Dendritic cell treated with granulocyte-macrophage colony-stimulating factor and Interleukin-4, amounts not matched to agents 40 ng/mL and 50 ng/mL, for 4 days (primary cell): ENCODE results near the gene CFHR1.
"Not testable (repeated sequence)": the region's sequence is repeated elsewhere in the genome, so short reads cannot be mapped to it uniquely, and the experiment has no call there.

ENCODE experiments used
- H3K27ac Mint-ChIP-seq: one replicate; pipeline ENCODE4 v1.8.0; 2022; ENCODE audit warnings: mild to moderate bottlenecking, mixed read lengths
- H3K27me3 Mint-ChIP-seq: one replicate; pipeline ENCODE4 v1.8.0; 2022; ENCODE audit warnings: mild to moderate bottlenecking, mixed read lengths
- H3K36me3 Mint-ChIP-seq: one replicate; pipeline ENCODE4 v1.8.0; 2022; ENCODE audit warnings: low read depth, mixed read lengths
- H3K4me1 Mint-ChIP-seq: one replicate; pipeline ENCODE4 v1.8.0; 2022; ENCODE audit warnings: low read depth, mixed read lengths
- H3K4me3 Mint-ChIP-seq: one replicate; pipeline ENCODE4 v1.8.0; 2022; ENCODE audit warnings: mild to moderate bottlenecking, moderate library complexity, mixed read lengths
- H3K9me3 Mint-ChIP-seq: one replicate; pipeline ENCODE4 v1.8.0; 2022; ENCODE audit warnings: mixed read lengths
- intact Hi-C: fragments of 100-400 bp; cut with micrococcal nuclease; formaldehyde crosslinking; loops from one replicate; pipeline ENCODE4 v1.15.0; 2022

The CFHR1 gene

GRCh38 chr1:196819531-196819930 is at the start of gene CFHR1:
Gene CFHR1, plus strand, starts transcription at chr1:196819731. Its CDS starts 114 bp downstream, at chr1:196819845.
- H3K27ac Mint-ChIP-seq, H3K27me3 Mint-ChIP-seq, H3K4me3 Mint-ChIP-seq, H3K36me3 Mint-ChIP-seq, intact Hi-C loops, H3K4me1 Mint-ChIP-seq, H3K9me3 Mint-ChIP-seq: not testable (repeated sequence)

GRCh38 chr1:196769823-196770222 is 49.7 kb upstream of the CFHR1 start:
- H3K27ac Mint-ChIP-seq, H3K9me3 Mint-ChIP-seq, H3K4me1 Mint-ChIP-seq, H3K36me3 Mint-ChIP-seq, intact Hi-C loops, H3K27me3 Mint-ChIP-seq, H3K4me3 Mint-ChIP-seq: not testable (repeated sequence)

- H3K9me3 Mint-ChIP-seq: peaks cover 5% of the 10 kb centered on the region
- H3K27ac Mint-ChIP-seq: no peak overlapping the region
- intact Hi-C loops: no loop called here
- H3K4me3 Mint-ChIP-seq: no peak overlapping the region
- H3K4me1 Mint-ChIP-seq: no peaks in the 10 kb centered on the region
- H3K36me3 Mint-ChIP-seq: no peaks in the 10 kb centered on the region
- H3K27me3 Mint-ChIP-seq: no peaks in the 10 kb centered on the region
Measured at GRCh38 chr1:196773713-196774112, 45.8 kb upstream of the CFHR1 start.

- no peaks in the 10 kb centered on the region for H3K4me1 Mint-ChIP-seq
- no peaks in the 10 kb centered on the region for H3K27me3 Mint-ChIP-seq
- intact Hi-C loops: no loop called here
- no peaks in the 10 kb centered on the region for H3K36me3 Mint-ChIP-seq
- peaks cover 5% of the 10 kb centered on the region for H3K9me3 Mint-ChIP-seq
- H3K27ac Mint-ChIP-seq: no peak overlapping the region
- H3K4me3 Mint-ChIP-seq: no peak overlapping the region
Measured at GRCh38 chr1:196774175-196774574, 45.4 kb upstream of the CFHR1 start.

- H3K36me3 Mint-ChIP-seq: no peaks in the 10 kb centered on the region
- no peaks in the 10 kb centered on the region for H3K27me3 Mint-ChIP-seq
- peaks cover 5% of the 10 kb centered on the region for H3K9me3 Mint-ChIP-seq
- H3K4me1 Mint-ChIP-seq: no peaks in the 10 kb centered on the region
- intact Hi-C loops: no loop called here
- H3K4me3 Mint-ChIP-seq: no peak within 1 kb of the TSS
- H3K27ac Mint-ChIP-seq: no peak within 1 kb of the TSS
Measured at GRCh38 chr1:196774603-196775002, 44.9 kb upstream of the CFHR1 start, which contains the start of gene CFHR3. Gene CFHR3, plus strand, starts transcription at chr1:196774840. Its CDS starts 47 bp downstream, at chr1:196774887.

GRCh38 chr1:196777603-196778002 is 41.9 kb upstream of the CFHR1 start:
- Mint-ChIP-seq H3K4me3 (no peak overlapping the region), H3K27me3 (no peaks in the 10 kb centered on the region), H3K4me1 (no peaks in the 10 kb centered on the region), H3K36me3 (no peaks in the 10 kb centered on the region), H3K27ac (no peak overlapping the region), H3K9me3 (peaks cover 5% of the 10 kb centered on the region)
- intact Hi-C loops: no loop called here

GRCh38 chr1:196779093-196779492 is 40.4 kb upstream of the CFHR1 start:
- intact Hi-C loops: no loop called here
- Mint-ChIP-seq H3K27ac (no peak overlapping the region), H3K9me3 (peaks cover 5% of the 10 kb centered on the region), H3K4me1 (no peaks in the 10 kb centered on the region), H3K36me3 (no peaks in the 10 kb centered on the region), H3K27me3 (no peaks in the 10 kb centered on the region), H3K4me3 (no peak overlapping the region)

- H3K4me3 Mint-ChIP-seq, H3K36me3 Mint-ChIP-seq, intact Hi-C loops, H3K4me1 Mint-ChIP-seq, H3K27ac Mint-ChIP-seq, H3K9me3 Mint-ChIP-seq, H3K27me3 Mint-ChIP-seq: not testable (repeated sequence)
Measured at GRCh38 chr1:196791252-196791651, 28.3 kb upstream of the CFHR1 start.

- H3K27ac Mint-ChIP-seq, H3K4me3 Mint-ChIP-seq, H3K9me3 Mint-ChIP-seq, H3K4me1 Mint-ChIP-seq, intact Hi-C loops, H3K36me3 Mint-ChIP-seq, H3K27me3 Mint-ChIP-seq: not testable (repeated sequence)
Measured at GRCh38 chr1:196794103-196794502, 25.4 kb upstream of the CFHR1 start.

GRCh38 chr1:196797891-196798290 is 21.6 kb upstream of the CFHR1 start:
- peaks cover 9% of the 10 kb centered on the region for H3K9me3 Mint-ChIP-seq
- no peak overlapping the region for H3K27ac Mint-ChIP-seq
- intact Hi-C loops: no loop called here
- H3K4me3 Mint-ChIP-seq: no peak overlapping the region
- H3K4me1 Mint-ChIP-seq: no peaks in the 10 kb centered on the region
- no peaks in the 10 kb centered on the region for H3K27me3 Mint-ChIP-seq
- no peaks in the 10 kb centered on the region for H3K36me3 Mint-ChIP-seq

GRCh38 chr1:196801920-196802319 is 17.6 kb upstream of the CFHR1 start:
- intact Hi-C loops, H3K27me3 Mint-ChIP-seq, H3K9me3 Mint-ChIP-seq, H3K36me3 Mint-ChIP-seq, H3K27ac Mint-ChIP-seq, H3K4me1 Mint-ChIP-seq, H3K4me3 Mint-ChIP-seq: not testable (repeated sequence)

GRCh38 chr1:196808529-196809235 is 10.8 kb upstream of the CFHR1 start:
- no peaks in the 10 kb centered on the region for H3K4me1 Mint-ChIP-seq
- no peaks in the 10 kb centered on the region for H3K27me3 Mint-ChIP-seq
- H3K27ac Mint-ChIP-seq: no peak overlapping the region
- no peak overlapping the region for H3K4me3 Mint-ChIP-seq
- no peaks in the 10 kb centered on the region for H3K9me3 Mint-ChIP-seq
- intact Hi-C loops: no loop called here
- H3K36me3 Mint-ChIP-seq: no peaks in the 10 kb centered on the region

- H3K36me3 Mint-ChIP-seq, H3K9me3 Mint-ChIP-seq, H3K27me3 Mint-ChIP-seq, H3K4me1 Mint-ChIP-seq, H3K27ac Mint-ChIP-seq, intact Hi-C loops, H3K4me3 Mint-ChIP-seq: not testable (repeated sequence)
Measured at GRCh38 chr1:196817442-196817841, 2.1 kb upstream of the CFHR1 start.

GRCh38 chr1:196827860-196828259 is 8.3 kb downstream of the CFHR1 start:
- H3K4me1 Mint-ChIP-seq, H3K4me3 Mint-ChIP-seq, H3K27ac Mint-ChIP-seq, H3K36me3 Mint-ChIP-seq, H3K9me3 Mint-ChIP-seq, H3K27me3 Mint-ChIP-seq: not testable (repeated sequence)
- intact Hi-C loops: loop anchor here (10.0 kb wide), 1 partner anchor 527 kb away; no protein-coding TSS in a partner anchor
